GM18505 (cell line): ENCODE results near the gene FEM1C.

Experiments
- ATAC-seq: cut with Tn5 transposase; IDR thresholded peaks from one replicate; pipeline ENCODE4 v1.9.1; 2021; ENCODE audit not compliant: unreplicated experiment
- POLR2A ChIP-seq: IDR thresholded peaks from 4 replicates; pipeline ENCODE4 v1.6.1; 2011; ENCODE audit warnings: borderline replicate concordance; ENCODE audit not compliant: insufficient read depth, insufficient read length; ENCODE audit errors: extremely low read depth

Gene FEM1C

DNA sequence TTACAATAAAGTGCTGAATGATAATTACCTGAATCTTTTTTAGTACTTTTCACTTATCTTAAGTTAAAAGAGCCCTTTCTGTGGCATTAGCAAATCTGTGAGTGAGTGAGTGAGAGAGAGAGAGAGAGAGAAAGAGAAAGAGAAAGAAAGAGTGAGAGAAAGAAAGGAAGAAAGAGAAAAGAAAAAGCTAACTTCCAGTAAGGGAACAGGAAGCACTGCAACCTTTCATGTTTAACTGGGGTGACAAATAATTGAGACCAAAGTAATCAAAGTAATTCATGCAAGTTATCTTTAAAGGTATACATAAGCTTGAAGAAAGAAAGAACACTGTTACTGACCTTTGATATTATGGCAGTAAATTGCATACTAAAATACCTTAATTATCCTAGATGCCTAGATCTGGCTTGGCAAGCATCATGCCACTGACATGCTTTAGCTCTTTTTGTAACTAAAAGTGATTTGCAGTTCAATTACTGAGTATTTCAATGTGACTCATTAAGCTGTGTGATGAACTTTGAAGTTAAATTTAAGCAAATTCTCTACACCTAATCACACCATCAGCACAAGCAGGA lies 21.7 kb downstream of the FEM1C start:
- TF ChIP-seq POLR2A, result no peak
- no peak for ATAC-seq

DNA sequence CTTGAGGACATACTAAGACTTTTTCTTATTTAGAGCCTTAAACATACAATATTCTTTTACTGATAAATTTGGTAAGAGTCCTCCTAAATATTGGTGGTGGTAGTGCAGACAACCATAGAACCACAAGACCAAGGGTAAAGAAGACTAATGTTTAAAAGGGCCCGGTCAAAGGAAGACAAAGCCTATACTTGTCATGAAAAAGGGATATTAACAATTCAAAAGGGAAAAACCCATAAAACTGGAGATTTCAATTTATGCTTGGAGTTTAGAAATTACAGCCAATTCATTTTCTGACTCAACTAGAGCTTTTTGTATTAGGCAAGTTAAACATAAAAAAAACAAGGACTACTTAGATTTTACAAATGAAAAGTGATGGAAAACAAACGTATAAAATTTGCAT lies 24.4 kb downstream of the FEM1C start:
- TF ChIP-seq POLR2A, result no peak
- no peak for ATAC-seq

- no peak for ATAC-seq
- TF ChIP-seq POLR2A, result no peak
Observed at GRCh38 chr5:115516372-115516771, 28.2 kb downstream of the FEM1C start.

DNA sequence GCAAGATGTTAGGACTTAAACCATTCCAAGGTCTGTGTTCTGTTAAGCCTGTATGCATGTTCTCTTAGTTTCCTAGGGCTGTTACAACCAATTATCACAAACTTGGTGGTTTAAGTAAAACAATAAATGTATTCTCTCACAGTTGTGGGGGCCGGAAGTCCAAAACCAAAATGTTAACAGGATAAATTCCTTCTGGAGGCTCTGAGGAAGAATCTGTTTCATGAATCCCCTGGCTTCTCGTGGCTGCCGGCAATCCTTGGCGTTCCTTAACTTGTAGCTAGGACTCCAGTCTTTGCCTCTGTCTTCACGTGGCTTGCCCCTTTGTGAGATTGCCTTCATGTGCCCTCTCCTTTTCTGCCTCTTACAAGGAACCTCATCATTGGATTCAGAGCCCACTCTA lies 30.4 kb downstream of the FEM1C start:
- ATAC-seq, result no peak
- TF ChIP-seq POLR2A, result no peak

- TF ChIP-seq POLR2A, result no peak
- ATAC-seq, result no peak
Observed at GRCh38 chr5:115511632-115512031, 32.9 kb downstream of the FEM1C start.

- TF ChIP-seq POLR2A, result no peak
Observed at GRCh38 chr5:115510145-115510645, 34.4 kb downstream of the FEM1C start.

DNA sequence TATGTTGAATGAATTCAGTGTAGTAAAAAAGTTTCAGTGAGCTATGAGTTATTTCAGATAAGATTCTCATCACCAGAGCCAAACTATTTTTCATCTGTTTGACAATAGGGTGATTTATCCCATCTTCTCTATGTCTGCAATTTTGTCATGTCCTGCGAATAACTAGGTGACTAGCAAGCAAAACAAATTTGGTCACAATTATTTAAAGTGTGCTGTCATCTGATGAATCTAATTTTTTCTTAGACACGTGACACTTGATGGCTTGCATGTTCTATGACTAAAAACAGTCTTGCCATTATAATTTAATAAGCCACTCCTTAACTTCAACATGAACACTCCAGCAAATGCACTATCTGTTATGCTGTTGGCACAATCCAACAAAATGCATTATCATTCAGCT lies 35.0 kb downstream of the FEM1C start:
- no peak for ATAC-seq
- no peak for TF ChIP-seq POLR2A

More at GRCh38 chr5:115510145-115510645, 34.4 kb downstream of the FEM1C start:
- ATAC-seq, result no peak

DNA sequence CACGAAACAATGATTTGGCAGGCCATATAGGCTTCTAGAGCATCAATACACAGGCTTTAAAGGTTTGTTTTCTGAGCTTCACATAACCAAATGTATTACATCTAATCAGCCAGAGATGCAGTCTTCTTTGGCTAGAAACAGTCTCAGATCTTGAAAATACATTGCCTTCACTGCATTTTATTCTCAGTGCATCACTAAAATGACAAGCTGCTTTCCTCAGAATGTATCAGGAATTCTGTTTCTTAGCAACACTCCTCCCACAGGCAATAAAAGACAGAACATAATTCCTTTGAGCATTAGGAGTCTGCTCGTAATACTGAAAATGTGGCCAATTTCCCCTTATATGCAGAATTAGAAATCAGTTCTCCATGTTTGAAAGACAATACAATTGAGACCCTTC lies 36.9 kb downstream of the FEM1C start:
- no peak for ATAC-seq
- TF ChIP-seq POLR2A, result no peak

- no peak for ATAC-seq
- TF ChIP-seq POLR2A, result no peak
Observed at GRCh38 chr5:115503420-115503819, 41.2 kb downstream of the FEM1C start.

- no peak for TF ChIP-seq POLR2A
Observed at GRCh38 chr5:115501464-115502210, 42.9 kb downstream of the FEM1C start.

GRCh38 chr5:115500225-115500624 lies 44.4 kb downstream of the FEM1C start:
- no peak for TF ChIP-seq POLR2A
- no peak for ATAC-seq

More at GRCh38 chr5:115501464-115502210, 42.9 kb downstream of the FEM1C start:
- ATAC-seq, result no peak

GRCh38 chr5:115496936-115497576 lies 47.5 kb downstream of the FEM1C start:
- no peak for ATAC-seq
- TF ChIP-seq POLR2A, result no peak

DNA sequence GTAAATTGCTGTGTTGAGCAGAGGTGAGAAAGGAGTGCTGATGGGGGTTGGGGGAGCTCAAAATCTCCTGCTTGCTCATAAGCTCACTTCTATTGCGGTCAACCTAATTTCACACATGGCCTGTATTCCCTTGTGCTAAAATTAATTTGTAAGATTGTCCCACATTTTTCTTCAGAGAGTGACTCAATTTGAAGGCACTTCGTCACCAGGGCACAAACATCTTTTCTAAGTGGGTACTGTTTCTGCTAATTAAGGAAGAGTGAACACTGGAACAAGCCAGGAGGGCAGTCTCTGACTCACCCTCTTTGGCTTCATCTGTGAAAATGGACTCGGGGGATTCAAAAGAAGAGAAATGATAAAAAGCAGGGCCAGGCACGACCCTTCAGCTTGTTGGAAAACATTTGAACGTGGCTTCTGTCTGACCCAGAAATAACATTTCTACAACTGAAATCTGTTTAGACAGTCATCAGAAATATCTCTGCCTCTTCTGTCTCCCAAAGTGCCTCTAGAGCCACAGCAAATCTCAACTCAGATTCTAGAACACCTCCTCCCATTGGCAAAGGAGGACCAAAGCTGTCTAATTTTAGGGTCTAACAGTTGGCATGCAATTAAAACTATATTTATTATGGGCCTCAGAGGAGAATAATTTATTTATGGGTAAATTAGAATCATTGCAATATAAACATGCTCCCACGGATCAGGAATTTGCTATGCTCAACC lies 49.8 kb downstream of the FEM1C start:
- ATAC-seq, result no peak
- no peak for TF ChIP-seq POLR2A
